Measurements from ENCODE around the gene HECW1.

Gene HECW1

DNA sequence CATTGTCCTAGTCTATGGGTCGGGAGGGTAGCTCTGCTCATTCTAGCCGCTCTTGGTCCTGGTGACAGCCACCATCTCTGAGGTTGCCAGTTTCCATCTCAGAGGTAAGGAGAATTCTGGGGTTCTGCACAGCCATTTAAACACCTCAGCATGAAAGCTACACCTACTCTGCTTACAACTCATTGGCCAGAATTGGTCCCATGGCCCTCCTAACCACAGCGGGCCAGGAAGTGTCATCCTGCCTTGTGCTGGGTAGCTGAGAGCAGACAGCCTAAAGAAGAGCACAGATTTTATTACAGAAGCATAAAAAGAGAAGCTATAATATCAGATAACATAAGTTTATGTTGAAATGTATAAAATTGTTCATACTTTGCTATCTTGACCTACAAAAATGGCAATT, 152.7 kb downstream of the HECW1 start:
- DNase-seq (ENCODE audit: low spot score): no peak

DNA sequence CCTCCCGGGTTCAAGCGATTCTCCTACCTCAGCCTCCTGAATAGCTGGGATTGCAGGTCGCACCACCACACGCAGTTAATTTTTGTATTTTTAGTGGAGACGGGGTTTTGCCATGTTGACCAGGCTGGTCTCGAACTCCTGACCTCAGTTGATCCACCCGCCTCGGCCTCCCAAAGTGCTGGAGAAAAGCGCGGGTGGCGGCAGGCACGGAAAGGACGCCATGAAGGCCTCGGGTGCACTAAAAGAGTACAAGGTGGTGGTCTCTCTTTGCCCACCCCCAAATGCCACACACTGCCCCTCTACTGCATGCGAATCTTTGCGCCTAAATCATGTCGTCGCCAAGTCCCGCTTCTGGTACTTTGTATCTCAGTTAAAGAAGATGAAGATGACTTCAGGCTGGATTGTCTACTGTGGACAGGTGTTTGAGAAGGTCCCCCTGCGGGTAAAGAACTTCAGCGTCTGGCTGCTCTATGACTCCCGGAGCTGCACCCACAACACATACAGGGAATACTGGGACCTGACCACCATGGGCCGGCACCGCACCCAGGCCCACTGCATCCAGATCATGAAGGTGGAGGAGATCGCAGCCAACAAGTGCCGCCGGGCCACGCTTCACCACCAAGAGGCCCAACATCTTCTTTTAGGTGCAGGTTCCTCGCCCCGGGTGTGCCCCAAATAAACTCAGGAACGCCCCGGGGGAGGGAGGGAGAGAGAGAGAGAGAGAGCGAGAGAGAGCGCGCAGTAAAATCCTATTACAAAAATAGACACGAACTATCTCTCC, 161.7 kb downstream of the HECW1 start:
- DNase-seq (ENCODE audit: low spot score): no peak

GRCh38 chr7:43274752-43275151, 162.3 kb downstream of the HECW1 start:
- DNase-seq (ENCODE audit: low spot score): no peak

DNA sequence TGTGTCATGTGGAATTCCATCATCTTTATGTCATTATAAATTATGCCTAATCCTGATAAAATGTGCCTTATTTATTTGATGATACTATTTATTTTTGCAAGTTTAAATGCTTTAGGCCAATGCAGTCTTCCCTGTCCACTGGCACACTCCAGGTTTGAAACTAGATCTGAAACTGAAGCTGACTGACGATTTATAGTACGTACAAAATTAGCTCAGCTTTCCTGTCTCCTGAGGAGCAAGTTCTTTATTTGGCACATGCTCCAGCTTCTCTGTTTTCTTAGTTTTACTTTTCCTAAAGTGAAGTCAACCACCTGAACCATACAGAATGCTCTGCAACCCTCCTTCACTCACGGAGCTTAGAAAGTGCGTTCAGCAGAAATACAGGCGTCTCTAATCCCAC, 164.1 kb downstream of the HECW1 start:
- DNase-seq (ENCODE audit: low spot score): no peak

GRCh38 chr7:43278088-43278644, 165.7 kb downstream of the HECW1 start:
- peak; percentile 38 for DNase-seq (ENCODE audit: low spot score)

- DNase-seq (ENCODE audit: low spot score): no peak
Measured at GRCh38 chr7:43281268-43281667, 168.8 kb downstream of the HECW1 start.

DNA sequence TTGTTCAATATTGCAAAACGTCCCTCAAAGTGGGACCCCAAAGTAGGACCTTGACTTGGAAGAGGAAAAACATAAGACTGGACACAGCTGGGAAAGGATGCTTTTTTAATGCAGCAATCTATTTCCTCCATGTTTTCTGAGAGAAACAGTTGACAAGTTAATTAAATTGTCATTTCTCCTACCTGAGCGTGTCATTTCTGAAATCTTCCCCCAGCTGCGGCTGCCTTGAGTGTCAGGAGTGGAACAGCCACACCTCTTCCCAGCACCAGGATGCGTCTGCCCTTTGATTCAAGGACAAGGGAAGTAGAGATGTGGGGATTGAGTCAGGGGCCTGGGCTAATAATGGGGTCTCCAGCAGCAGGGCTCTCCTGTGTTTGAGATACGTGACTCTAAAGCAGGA, 171.3 kb downstream of the HECW1 start:
- DNase-seq (ENCODE audit: low spot score): no peak

GRCh38 chr7:43289826-43290225, 177.4 kb downstream of the HECW1 start:
- no peak for DNase-seq (ENCODE audit: low spot score)

- no peak for DNase-seq (ENCODE audit: low spot score)
Measured at GRCh38 chr7:43290978-43291377, 178.5 kb downstream of the HECW1 start.

DNA sequence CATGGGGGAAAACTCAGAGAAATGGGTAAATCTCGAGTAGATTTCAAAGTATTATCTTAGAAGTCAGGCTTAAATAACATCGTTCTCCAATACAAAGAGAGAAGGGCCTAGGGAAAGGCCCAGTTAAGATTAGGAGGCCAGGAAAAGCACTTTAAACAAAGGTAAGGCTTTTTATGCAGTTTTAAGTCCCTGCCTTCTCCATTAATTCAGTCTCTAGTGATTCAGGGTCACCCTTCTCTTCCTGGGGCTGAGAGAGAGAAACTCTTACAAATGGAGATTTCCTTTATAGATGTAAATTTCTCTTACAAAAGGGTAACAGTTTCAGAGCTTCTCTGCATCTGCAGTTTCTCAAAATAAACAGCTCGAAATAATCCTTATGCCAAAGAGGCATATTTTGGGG, 179.3 kb downstream of the HECW1 start:
- DNase-seq (ENCODE audit: low spot score): no peak

DNA sequence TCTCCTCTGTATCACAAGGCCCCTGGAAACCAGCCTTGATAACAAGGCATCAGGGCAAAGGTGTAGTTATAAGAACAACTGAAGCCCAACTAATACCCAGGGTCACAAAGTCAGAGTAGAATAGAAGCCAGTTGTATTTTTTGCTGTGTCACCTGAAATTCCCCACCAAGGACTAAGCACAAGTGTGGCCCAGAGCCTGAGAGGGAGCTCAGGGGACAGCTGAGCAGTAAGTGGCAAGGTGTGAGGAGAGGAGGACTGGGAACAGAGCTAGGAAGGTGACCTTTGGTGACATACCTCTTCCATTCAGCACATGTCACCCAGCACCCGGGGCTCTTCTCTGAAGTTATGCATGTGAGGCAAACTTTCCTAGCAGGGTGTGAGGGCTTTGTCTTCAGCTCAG, 179.9 kb downstream of the HECW1 start:
- no peak for DNase-seq (ENCODE audit: low spot score)

GRCh38 chr7:43294080-43294630, 181.7 kb downstream of the HECW1 start:
- DNase-seq (ENCODE audit: low spot score): peak; percentile 89

- DNase-seq (ENCODE audit: low spot score): no peak
Measured at GRCh38 chr7:43295429-43295828, 183.0 kb downstream of the HECW1 start.

GRCh38 chr7:43296306-43296705, 183.9 kb downstream of the HECW1 start:
- no peak for DNase-seq (ENCODE audit: low spot score)

- no peak for DNase-seq (ENCODE audit: low spot score)
Measured at GRCh38 chr7:43298617-43299016, 186.2 kb downstream of the HECW1 start.

GRCh38 chr7:43300121-43300520, 187.7 kb downstream of the HECW1 start:
- DNase-seq (ENCODE audit: low spot score): no peak

DNA sequence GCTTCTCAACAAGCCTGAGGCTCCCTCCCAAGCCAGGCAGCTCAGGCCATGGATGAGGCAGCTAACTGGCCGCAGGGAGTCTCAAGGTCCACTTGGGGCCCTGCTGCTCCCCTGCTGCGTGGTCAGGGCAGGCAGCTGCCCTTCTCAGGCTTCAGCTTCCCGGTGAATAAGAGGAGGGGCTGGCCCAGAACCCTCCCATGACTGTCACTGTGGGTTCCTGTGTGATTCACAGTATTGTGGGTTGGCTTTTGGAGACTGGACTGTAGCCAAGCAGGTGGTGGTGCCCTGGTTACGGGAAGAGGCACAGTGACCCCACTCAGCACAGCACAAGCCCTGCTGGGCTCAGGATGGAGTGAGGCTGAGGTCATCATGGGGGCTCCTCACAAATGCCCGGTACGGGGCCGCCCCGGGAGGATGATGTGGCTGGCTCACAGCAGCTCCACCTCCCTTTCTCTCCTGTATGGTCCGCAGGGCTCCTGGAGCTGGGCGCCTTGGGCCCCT, 189.8 kb downstream of the HECW1 start:
- DNase-seq (ENCODE audit: low spot score): peak; percentile 28

DNA sequence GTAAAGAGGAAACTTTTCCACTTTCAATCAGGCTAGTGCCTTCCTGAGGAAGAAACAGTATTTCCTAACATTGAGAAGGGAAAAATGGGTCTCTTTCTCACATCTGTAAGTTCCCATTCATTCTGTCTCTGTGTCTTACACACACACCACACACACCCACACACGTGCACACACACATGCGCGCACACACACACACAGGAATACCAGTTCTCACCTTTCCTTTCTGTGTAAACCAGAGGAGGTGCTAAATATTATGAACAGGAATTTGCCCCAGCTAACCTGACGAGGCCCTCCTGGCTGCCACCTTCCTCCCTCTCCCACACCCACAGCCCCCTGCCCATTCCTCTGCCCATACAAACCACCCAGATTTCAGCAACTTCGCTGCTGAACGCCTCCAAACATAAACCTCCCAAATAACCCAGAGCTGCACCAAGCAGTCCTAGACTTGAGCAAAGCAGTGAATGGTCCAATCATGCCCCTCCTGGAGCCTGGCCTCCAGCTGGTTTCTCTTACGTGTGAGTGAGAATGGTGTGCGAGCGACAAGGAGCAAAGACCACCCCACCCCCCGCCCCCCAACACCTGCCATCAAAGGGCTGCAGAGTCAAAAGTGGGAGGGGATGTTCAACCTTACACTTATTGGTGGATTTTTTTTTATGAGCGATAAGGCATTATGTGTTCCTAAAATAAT, 190.5 kb downstream of the HECW1 start:
- no peak for DNase-seq (ENCODE audit: low spot score)

DNA sequence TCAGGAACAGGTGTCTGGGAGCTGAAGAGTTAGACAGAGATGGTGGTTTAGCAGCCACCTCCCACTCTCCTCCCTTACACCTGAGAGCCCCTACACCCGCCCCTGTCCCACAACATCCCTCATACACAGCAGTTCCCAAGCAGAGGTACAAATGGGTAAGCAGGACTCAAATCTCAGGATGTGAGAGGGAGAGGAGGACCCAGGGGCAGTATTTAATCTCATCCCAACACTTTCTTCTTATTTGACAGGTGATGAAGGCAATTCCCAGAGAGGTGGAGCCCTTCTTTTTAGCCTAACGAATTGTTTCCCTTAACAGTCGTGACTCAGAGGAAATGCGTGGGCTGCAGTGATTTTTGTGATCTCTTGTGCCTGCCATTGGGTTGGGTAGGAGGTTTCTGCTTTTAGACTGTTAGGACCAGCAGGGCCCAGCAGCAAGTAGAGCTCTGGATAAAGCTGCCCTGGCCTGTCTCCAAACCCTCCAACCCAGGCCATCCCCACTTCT, 191.3 kb downstream of the HECW1 start:
- no peak for DNase-seq (ENCODE audit: low spot score)

DNA sequence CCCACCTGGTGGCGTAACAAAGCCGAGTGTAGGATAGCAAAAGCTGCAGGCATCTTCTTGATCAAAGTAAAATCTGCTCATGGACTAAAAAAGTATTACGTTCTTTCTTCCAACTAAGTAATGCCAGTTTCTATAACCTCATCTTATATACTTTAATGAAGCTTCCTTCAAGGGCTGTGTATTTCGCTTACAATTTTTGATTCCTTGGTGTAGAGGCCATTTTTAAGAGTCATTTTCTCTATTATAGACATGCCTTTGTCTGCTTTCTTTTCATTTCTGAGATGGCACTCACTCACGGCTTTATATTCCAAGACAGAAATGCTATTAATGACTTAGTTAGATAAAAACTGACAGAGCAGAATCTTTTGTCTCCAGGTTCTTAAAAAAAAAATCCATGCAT, 194.0 kb downstream of the HECW1 start:
- DNase-seq (ENCODE audit: low spot score): no peak

GRCh38 chr7:43307522-43307921, 195.1 kb downstream of the HECW1 start:
- no peak for DNase-seq (ENCODE audit: low spot score)

DNA sequence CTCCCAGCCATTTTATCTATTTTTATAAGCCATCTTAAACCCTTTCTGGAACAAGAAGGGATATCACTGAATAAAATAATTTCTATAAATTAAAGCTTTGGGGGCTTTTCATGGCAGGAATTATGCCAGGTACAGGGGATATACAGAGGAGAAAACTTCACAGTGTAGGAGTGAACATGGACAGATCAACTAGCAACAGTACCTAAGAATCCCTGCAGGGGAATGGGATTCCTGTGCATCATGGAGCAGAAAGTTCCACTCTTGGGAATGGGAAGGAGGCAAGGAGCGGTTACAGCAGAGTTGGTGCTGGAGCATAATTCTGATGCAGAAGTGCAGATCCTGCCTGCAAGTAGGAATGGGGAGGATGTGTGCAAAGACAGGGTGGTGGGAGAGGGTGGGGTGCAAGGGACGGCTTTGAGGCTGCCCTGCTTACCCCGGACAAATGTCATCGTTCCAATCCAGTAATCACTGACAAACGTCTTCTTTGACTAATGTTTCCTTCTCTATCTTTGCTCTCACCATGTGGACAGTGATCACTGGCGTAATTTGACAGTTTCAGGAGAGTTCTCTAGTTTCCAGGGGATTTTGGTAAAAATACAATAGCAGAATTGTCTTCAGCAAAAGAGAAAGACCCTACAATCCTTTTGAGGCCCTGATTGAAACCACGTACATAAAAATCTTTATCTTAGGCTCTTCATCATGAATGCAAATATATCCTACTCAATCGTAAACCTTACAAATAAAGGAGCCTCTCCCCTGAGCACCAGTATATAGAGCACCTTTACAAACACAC, 196.7 kb downstream of the HECW1 start:
- DNase-seq (ENCODE audit: low spot score): no peak
